Measurements from ENCODE around the gene MRPL39. TPM values are rescaled to one million over a fixed set of nuclear protein-coding genes. Genes with fewer than 3 reads are reported as not detected.

The MRPL39 gene
- polyA plus RNA-seq, 1 donor from 2014 or later, result 28.5 TPM

DNA sequence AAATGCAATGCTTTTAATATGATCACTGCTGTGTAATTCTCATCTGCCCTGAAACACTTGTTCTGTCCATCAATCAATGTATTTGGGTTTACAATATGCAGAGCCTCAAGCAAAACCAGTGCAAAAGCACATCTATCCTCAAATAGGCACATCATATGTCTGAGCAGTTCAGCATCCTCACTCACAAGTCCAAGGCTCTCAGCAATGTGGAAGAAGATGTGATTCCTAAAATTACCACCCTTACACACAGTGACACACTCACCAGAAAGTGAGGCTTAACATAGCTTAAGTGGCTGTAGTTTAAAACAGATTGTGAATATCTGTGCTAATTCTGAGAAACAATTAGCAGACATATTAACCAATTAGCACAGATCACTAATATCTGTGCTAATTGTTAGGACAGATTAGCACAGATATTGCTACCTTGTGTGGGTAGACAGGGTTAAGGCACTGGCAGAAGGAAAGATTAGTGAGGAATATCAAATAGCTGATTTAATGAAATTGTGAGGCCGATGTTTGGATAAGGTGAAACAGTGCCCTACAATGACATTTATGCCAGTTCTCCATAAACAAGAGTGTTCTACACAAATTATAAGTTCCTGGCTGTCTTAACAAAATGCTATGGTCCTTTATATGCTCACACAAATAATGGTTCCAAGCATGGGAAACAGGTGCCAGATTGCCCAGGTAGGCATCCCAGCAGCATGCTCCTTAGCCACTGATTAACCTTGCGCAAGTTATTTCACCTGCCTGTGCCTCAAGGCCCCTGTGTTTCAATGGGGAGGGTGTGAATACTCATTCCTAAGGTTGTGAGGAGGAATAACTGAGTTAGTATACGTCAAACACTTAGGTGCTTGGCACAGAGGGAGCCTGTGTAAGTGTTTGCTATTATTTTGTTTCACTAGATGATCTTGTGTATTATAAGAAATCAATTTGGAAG lies 41.7 kb downstream of the MRPL39 start (continued):
- TF ChIP-seq EZH2 (IDR thresholded peaks at IDR 0.05; ENCODE audit: borderline replicate concordance, insufficient read depth, low read length, poor library complexity, severe bottlenecking) (no peak), MXI1 (conservative IDR thresholded peaks at IDR 0.05; ENCODE audit: poor library complexity, severe bottlenecking) (no peak)

DNA sequence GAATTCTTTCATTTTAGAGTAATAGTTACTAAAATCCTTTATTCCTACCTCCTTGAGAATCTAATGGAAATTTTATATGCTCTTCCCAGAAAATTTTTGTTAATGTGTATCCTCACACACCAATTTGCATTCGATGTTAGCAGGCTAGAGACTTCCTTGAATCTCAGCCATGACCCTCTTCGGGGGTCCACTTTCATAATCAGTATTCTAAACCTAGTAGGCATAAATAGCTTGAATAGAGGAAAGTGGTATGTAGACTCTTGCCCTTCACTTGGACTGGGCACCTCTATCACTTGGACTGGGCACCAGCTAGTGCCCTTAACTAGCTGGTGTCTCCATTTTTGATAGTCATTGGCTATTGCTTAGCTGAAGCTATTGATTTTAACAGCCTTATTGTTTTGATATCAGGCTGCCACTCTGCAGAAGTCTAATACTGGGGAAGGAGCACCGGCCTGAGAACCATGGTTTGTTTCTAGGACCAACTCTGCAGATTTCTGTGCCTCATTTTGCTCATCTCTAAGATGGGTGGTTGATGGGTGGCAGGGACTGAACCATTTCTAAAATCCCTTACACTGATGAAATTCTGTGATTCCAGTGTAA lies 42.8 kb downstream of the MRPL39 start:
- no peak overlapping the region for H3K4me3 ChIP-seq (ENCODE audit: low read length)
- no peak overlapping the region for H3K27ac ChIP-seq (ENCODE audit: low read length)
- H3K9me3 ChIP-seq (ENCODE audit: low read length), result no peaks in the 10 kb centered on the region
- H3K79me2 ChIP-seq (replicated peaks; ENCODE audit: insufficient read depth, low read length), result no peaks in the 10 kb centered on the region
- H2AFZ ChIP-seq (ENCODE audit: low read depth, low read length), result no peak overlapping the region
- no peak overlapping the region for H3K4me2 ChIP-seq (ENCODE audit: low read length)
- TF ChIP-seq, protein P1, sequence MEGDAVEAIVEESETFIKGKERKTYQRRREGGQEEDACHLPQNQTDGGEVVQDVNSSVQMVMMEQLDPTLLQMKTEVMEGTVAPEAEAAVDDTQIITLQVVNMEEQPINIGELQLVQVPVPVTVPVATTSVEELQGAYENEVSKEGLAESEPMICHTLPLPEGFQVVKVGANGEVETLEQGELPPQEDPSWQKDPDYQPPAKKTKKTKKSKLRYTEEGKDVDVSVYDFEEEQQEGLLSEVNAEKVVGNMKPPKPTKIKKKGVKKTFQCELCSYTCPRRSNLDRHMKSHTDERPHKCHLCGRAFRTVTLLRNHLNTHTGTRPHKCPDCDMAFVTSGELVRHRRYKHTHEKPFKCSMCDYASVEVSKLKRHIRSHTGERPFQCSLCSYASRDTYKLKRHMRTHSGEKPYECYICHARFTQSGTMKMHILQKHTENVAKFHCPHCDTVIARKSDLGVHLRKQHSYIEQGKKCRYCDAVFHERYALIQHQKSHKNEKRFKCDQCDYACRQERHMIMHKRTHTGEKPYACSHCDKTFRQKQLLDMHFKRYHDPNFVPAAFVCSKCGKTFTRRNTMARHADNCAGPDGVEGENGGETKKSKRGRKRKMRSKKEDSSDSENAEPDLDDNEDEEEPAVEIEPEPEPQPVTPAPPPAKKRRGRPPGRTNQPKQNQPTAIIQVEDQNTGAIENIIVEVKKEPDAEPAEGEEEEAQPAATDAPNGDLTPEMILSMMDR (IDR thresholded peaks at IDR 0.05; ENCODE audit: poor library complexity, severe bottlenecking), result no peak
- no peak for TF ChIP-seq EZH2 (IDR thresholded peaks at IDR 0.05; ENCODE audit: borderline replicate concordance, insufficient read depth, low read length, poor library complexity, severe bottlenecking)
- TF ChIP-seq SMC3 (conservative IDR thresholded peaks at IDR 0.05; ENCODE audit: poor library complexity), result no peak
- TF ChIP-seq, protein P2, sequence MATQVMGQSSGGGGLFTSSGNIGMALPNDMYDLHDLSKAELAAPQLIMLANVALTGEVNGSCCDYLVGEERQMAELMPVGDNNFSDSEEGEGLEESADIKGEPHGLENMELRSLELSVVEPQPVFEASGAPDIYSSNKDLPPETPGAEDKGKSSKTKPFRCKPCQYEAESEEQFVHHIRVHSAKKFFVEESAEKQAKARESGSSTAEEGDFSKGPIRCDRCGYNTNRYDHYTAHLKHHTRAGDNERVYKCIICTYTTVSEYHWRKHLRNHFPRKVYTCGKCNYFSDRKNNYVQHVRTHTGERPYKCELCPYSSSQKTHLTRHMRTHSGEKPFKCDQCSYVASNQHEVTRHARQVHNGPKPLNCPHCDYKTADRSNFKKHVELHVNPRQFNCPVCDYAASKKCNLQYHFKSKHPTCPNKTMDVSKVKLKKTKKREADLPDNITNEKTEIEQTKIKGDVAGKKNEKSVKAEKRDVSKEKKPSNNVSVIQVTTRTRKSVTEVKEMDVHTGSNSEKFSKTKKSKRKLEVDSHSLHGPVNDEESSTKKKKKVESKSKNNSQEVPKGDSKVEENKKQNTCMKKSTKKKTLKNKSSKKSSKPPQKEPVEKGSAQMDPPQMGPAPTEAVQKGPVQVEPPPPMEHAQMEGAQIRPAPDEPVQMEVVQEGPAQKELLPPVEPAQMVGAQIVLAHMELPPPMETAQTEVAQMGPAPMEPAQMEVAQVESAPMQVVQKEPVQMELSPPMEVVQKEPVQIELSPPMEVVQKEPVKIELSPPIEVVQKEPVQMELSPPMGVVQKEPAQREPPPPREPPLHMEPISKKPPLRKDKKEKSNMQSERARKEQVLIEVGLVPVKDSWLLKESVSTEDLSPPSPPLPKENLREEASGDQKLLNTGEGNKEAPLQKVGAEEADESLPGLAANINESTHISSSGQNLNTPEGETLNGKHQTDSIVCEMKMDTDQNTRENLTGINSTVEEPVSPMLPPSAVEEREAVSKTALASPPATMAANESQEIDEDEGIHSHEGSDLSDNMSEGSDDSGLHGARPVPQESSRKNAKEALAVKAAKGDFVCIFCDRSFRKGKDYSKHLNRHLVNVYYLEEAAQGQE (IDR thresholded peaks at IDR 0.05; ENCODE audit: borderline replicate concordance), result no peak
- TF ChIP-seq TAF1 (IDR thresholded peaks at IDR 0.05; ENCODE audit: low read depth), result no peak
- no peak for TF ChIP-seq POLR2AphosphoS5 (IDR thresholded peaks at IDR 0.05)
- no peak for TF ChIP-seq RAD21 (conservative IDR thresholded peaks at IDR 0.05)
- no peak for TF ChIP-seq EP300 (conservative IDR thresholded peaks at IDR 0.05; ENCODE audit: poor library complexity, severe bottlenecking)
- TF ChIP-seq MXI1 (conservative IDR thresholded peaks at IDR 0.05; ENCODE audit: poor library complexity, severe bottlenecking), result no peak
- H3K9ac ChIP-seq (ENCODE audit: low read length), result no peak overlapping the region
- no peaks in the 10 kb centered on the region for H3K9me2 ChIP-seq (ENCODE audit: insufficient read depth, low read length)
- H3K36me3 ChIP-seq (ENCODE audit: insufficient read depth, low read length), result no peaks in the 10 kb centered on the region
- H3F3A ChIP-seq (ENCODE audit: insufficient read depth, low read length, poor library complexity, severe bottlenecking), result no peaks in the 10 kb centered on the region
- no peaks in the 10 kb centered on the region for H4K20me1 ChIP-seq (ENCODE audit: insufficient read depth)
- peaks cover 17% of the 10 kb centered on the region for H3K27me3 ChIP-seq (ENCODE audit: insufficient read depth, low read depth, low read length)
